Thymus (tissue), 11 donors: ENCODE measurements around the gene NBEA. TPM values are rescaled to one million over a fixed set of nuclear protein-coding genes. Genes with fewer than 3 reads are reported as not detected.

Experiments
- DNase-seq, 9 donors: peaks; one replicate each; pipeline ENCODE4 v3.0.0-alpha.2; 2013; ENCODE audit warnings: low spot score in 9 of 9, low read depth in 6 of 9, missing footprints in 1 of 9
- H3K27ac ChIP-seq, 2 donors: one replicate each; pipeline ENCODE4 v1.5.1; 2013; ENCODE audit warnings: control low read depth in 1 of 2, low read depth in 1 of 2, low read length in 1 of 2, mild to moderate bottlenecking in 1 of 2, moderate library complexity in 1 of 2
- H3K27me3 ChIP-seq, 2 donors: one replicate each; pipeline ENCODE4 v1.5.1; 2013; ENCODE audit warnings: low read length in 1 of 2; ENCODE audit not compliant: control insufficient read depth in 2 of 2, insufficient read depth in 1 of 2
- H3K36me3 ChIP-seq, 2 donors: one replicate each; pipeline ENCODE4 v1.5.1; 2013; ENCODE audit warnings: low read length in 1 of 2, mild to moderate bottlenecking in 1 of 2, moderate library complexity in 1 of 2; ENCODE audit not compliant: control insufficient read depth in 2 of 2, insufficient read depth in 2 of 2
- H3K4me1 ChIP-seq, 2 donors: one replicate each; pipeline ENCODE4 v1.5.1; 2013; ENCODE audit warnings: low read length in 2 of 2; ENCODE audit not compliant: control insufficient read depth in 2 of 2, insufficient read depth in 2 of 2
- H3K4me3 ChIP-seq, 2 donors: one replicate each; pipeline ENCODE4 v1.5.1; 2013; ENCODE audit warnings: low read length in 2 of 2, control low read depth in 1 of 2, mild to moderate bottlenecking in 1 of 2
- H3K9me3 ChIP-seq, 2 donors: one replicate each; pipeline ENCODE4 v1.5.1; 2013; ENCODE audit warnings: low read length in 1 of 2, mild to moderate bottlenecking in 1 of 2; ENCODE audit not compliant: control insufficient read depth in 2 of 2, insufficient read depth in 1 of 2
- WGBS: extraction: QIAGEN DNeasy Blood & Tissue Kit; methylation state at CpG from one replicate; pipeline ENCODE4 v1.1.7; 2013; 5-methylcytosine and 5-hydroxymethylcytosine counted together
- polyA plus RNA-seq: library from polyadenylated mRNA; stranded (reverse); fragments of 200-250 nt; gene quantifications from one replicate; pipeline ENCODE4 v1.2.3, GENCODE V29; 2013
- total RNA-seq: library from RNA; stranded (reverse); fragments of 120-200 nt; gene quantifications from one replicate; pipeline ENCODE4 v1.2.4, GENCODE V29; 2013
- donor health status: healthy.

Gene NBEA
- total and polyA plus RNA-seq, 2 donors: 4.1 to 6.8 TPM

DNA sequence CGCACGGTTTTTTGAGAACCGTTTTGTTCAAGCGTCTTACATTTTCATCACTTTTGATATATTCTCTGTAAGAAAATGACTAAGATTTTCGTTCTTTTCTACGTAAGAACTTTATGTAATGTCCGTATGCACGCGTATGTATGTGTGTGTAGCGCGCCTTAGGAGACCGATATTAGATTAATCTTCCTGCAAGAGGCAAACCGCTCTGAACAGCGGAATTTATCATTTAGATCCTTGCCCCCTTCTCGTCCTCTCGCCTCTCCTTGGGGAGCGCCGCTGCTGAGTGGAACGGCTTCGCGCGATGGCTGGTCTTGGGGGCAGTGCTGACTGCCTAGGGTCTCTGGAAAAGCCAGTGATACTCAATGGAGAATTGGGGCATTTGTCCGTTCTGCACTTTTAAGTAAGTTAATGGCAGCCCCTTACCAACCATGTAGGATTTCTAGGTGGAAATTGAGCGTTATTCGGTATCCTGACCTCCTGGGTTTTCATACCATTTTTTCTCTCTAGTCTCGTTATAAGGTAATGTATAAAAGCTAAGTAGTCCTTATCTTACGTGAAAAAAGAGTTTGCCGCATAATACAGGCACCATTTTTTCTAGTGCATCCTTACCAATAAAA is 529.7 kb downstream of the NBEA start:
- H3K4me1 ChIP-seq: peaks cover 4 to 23% of the 10 kb centered on the region in 2 donors
- no peak overlapping the region for H3K4me3 ChIP-seq
- peaks cover 41 to 88% of the 10 kb centered on the region in 2 donors for H3K27me3 ChIP-seq
- H3K27ac ChIP-seq: no peak overlapping the region
- peaks cover 0 to 3% of the 10 kb centered on the region in 2 donors for H3K9me3 ChIP-seq
- WGBS: 23% methylated on average over 28 of the region's 28 CpGs
- H3K36me3 ChIP-seq: no peaks in the 10 kb centered on the region
- DNase-seq: peak in 1 of 9 donors; percentile 26

DNA sequence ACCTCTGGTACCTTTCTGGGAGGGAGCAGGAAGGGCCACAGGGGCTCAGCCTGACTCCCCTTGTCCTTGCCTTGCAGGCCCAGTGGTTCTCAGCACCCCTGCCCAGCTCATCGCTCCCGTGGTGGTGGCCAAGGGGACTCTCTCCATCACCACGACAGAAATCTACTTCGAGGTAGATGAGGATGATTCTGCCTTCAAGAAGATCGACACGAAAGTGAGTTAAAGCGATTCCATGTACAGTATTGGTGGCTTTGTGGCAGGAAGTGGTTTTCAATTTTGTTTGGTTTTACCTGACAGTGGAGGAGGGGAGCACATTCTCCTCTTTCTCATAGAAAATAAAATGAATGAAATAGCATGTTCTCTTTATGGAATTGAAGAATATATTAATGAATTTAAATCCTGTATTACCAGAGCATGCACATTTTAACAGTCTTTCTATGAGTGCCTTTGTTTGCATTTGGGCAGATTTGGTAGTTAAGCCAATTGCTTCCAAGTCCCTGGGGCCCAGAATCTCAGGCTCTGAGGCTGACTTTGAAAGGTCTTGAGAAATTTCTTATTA is 530.3 kb downstream of the NBEA start:
- peak in 3 of 9 donors; percentile 33 to 69 (median 35) for DNase-seq
- 13% methylated on average over 7 of the region's 7 CpGs for WGBS
- no peak overlapping the region for H3K4me3 ChIP-seq
- H3K9me3 ChIP-seq: peaks cover 0 to 3% of the 10 kb centered on the region in 2 donors
- peaks cover 47 to 94% of the 10 kb centered on the region in 2 donors for H3K27me3 ChIP-seq
- no peaks in the 10 kb centered on the region for H3K36me3 ChIP-seq
- H3K27ac ChIP-seq: no peak overlapping the region
- peaks cover 4 to 23% of the 10 kb centered on the region in 2 donors for H3K4me1 ChIP-seq

DNA sequence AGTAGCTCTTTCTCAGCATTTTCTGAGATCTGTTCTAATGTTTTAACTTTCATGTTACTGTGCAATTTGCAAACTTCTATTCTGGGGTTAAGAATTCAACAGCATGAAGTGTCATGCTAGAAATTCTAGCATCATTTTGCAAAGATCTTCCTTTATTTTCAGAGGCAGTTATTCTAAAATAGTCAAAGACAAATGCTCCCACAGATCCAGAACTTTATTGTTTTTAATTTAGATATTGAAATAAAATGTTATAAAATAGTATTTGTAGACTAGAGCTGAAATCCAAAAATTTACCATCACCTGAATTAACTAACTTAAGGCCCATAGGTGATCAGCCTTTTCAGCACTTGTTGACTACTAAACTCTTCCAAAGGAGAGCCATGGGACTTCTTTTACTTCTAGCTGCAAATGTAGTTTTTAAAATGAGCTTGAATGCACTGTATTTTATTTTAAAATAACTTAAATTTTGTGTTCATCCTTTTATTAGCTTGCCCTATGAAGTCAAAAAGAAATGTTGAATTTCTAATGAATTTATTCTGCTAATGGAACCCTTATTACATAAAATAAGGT is 531.2 kb downstream of the NBEA start:
- DNase-seq: no peak
- Histone ChIP-seq H3K4me3 (no peak overlapping the region), H3K27ac (no peak overlapping the region), H3K9me3 (peaks cover 0 to 3% of the 10 kb centered on the region in 2 donors), H3K4me1 (peaks cover 4 to 23% of the 10 kb centered on the region in 2 donors), H3K27me3 (peaks cover 54 to 100% of the 10 kb centered on the region in 2 donors), H3K36me3 (no peaks in the 10 kb centered on the region)

DNA sequence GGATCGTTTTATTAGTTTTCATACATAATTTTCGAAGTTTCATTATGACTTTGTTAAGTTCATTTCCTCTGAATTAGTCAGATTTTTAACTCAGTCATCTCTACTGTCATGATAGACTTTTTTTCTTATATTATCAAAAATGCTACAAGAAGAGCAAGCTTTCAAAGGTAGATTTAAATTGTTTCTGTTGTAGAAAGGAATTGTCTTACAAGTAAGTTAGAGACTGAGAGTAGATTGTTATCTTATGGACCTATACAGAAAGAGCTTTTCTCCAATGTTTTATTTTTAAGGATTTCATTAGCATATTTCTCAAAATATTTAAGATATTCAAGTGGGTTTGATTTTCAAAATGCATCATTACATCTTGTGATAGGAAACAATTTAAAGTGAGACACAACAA is 531.7 kb downstream of the NBEA start:
- no peak overlapping the region for H3K27ac ChIP-seq
- H3K4me3 ChIP-seq: no peak overlapping the region
- peaks cover 58 to 100% of the 10 kb centered on the region in 2 donors for H3K27me3 ChIP-seq
- no peaks in the 10 kb centered on the region for H3K36me3 ChIP-seq
- DNase-seq: peak in 1 of 9 donors; percentile 3
- 84% methylated on average over 2 of the region's 2 CpGs for WGBS
- peaks cover 0 to 3% of the 10 kb centered on the region in 2 donors for H3K9me3 ChIP-seq
- peaks cover 4 to 26% of the 10 kb centered on the region in 2 donors for H3K4me1 ChIP-seq

DNA sequence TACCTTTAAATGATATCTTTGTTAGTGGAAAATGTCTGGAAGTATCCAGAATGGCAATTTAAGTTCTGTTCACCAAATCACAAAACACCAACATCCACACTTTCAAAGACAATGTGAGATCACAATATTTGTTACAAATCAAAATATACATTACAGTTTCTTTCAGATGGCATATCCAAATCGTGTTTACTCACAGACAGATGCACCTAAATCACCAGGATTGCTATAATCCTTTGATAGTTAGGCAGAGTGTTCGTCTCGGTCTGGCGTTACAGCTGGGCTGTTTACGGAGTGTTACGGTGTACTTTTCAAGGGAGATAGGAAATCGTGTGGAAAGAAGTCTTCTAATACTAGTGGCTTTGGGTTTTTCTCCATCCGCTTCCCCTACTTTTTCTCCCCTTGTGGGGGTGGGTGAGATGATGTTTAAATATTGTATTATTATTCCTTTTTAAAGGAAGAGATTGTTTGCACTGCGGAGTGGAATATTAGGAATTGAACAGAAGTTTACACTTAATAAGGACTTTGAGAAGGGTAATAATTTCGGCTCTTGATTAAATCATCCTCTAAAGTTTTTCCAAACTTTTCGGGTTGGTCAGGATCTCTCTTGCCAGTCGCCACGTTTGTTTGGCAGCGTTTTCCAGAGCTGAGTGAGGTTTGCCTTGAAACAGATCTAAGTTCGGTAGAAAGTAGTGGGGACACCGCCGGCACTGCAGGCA is 532.6 kb downstream of the NBEA start:
- DNase-seq: peak in 1 of 9 donors; percentile 20
- Histone ChIP-seq H3K4me3 (peak overlapping the region; percentile 36 to 44), H3K9me3 (peaks cover 0 to 3% of the 10 kb centered on the region in 2 donors), H3K27me3 (peaks cover 63 to 99% of the 10 kb centered on the region in 2 donors), H3K4me1 (peaks cover 4 to 28% of the 10 kb centered on the region in 2 donors), H3K36me3 (no peaks in the 10 kb centered on the region), H3K27ac (peak overlapping the region in 1 of 2 donors; percentile 26)
- 21% methylated on average over 17 of the region's 17 CpGs for WGBS

DNA sequence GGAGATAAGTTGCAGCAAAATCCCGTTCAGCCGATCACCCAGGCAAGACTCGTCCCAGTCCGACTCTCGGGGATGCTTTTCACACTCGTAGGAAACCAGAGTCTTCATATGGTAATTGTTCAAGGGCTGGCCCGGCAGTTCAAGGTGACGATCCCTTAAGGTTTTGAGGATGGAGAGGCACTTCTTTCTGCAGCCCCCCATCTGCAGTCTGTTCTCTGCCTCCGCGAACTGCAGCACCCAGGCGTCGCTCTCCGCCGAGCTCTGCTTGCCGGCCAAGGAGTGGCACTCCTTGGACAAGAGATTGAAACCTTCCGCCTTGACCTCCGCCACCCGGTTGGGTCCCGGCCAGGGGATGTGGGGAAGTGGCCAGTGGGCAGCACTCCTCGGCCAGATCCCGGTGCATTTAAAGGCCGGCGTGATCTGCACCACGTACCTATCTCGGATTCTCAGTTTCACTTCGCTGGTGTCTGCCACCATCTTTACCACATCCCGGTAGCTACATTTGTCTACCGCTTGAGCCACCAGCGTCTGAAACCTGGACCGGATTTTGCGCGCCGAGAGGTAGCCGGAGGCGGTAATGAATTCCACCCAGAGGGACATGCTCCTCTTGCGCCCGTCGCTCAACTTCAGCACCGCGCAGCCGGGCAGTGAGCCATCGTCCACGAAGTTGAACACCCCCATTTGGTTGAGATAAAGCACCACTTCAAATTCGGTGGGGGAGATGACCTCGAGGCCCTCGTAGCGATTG is 533.3 kb downstream of the NBEA start:
- 10% methylated on average over 47 of the region's 47 CpGs for WGBS
- Histone ChIP-seq H3K4me1 (peaks cover 4 to 28% of the 10 kb centered on the region in 2 donors), H3K36me3 (no peaks in the 10 kb centered on the region), H3K27me3 (peaks cover 56 to 99% of the 10 kb centered on the region in 2 donors), H3K4me3 (peak overlapping the region; percentile 36 to 44), H3K9me3 (peaks cover 0 to 3% of the 10 kb centered on the region in 2 donors), H3K27ac (peak overlapping the region in 1 of 2 donors; percentile 26)
- DNase-seq: peak in 2 of 9 donors; percentile 18 to 34

DNA sequence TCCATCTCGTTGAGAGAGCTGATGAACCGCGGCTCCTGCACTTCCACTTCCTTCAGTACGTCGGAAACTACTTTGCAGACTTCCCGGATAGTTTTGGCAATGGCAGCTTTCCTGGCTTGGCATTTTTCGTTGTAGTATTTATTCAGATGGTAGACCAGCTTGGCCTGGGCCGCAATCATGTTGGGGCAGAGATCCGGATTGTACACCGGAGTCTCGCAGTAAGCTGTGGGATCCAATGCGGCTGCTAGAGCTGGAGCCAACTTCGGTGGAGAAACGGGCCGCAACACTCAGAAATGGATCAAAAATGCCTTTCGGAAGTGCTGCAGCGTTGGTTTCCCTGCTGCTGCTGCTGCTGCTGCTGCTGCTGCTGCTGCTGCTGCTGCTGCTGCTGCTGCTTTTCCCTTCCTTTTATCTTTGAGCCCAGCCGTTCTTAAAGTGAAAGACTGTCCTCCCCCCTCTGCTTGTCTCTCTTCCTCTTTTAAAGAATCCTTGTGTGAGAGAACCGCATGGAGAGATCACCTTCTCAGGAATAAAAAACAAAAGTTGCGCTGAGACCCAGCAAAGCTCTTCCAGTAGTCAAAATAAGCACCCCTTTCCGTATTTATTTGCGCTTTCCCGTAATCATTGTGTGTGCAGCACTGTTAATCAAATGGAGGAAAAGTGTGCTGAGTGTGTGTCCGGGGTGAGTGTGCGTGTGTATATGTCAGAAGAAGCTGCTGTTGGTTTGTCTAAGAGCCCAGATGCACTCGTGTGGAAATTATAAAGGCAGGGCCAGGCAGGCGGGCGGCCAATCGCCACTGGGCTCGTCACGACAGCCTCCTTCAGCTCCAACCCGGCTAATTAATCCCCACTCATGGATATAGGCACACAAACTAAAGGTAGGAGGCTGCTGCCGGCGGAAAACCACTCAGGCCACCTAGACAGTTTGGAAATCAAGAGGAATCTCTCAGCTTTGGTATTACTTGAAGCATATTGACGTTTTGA is 534.2 kb downstream of the NBEA start, which contains the start of gene MAB21L1:
Gene MAB21L1 (minus strand): TSS at position 730 of the 984 bp plus-strand sequence. CDS start 551 bp downstream, at position 179.
- DNase-seq: peak in 3 of 9 donors; percentile 8 to 52 (median 27)
- Histone ChIP-seq H3K36me3 (no peaks in the 10 kb centered on the region), H3K27ac (no peak within 1 kb of the TSS), H3K4me1 (peaks cover 4 to 28% of the 10 kb centered on the region in 2 donors), H3K27me3 (peaks cover 48 to 94% of the 10 kb centered on the region in 2 donors), H3K4me3 (peak within 1 kb of the TSS; percentile 36 to 44), H3K9me3 (peaks cover 0 to 3% of the 10 kb centered on the region in 2 donors)
- 11% methylated on average over 35 of the region's 35 CpGs for WGBS
